Skeletal muscle satellite cell (primary cell): ENCODE data around the gene ACTN1.
"Not testable (repeated sequence)": the region's sequence is repeated elsewhere in the genome, so short reads cannot be mapped to it uniquely, and the experiment has no call there.

Source experiments
- H3K27me3 ChIP-seq: 2 replicates; pipeline ENCODE4 v1.7.0; 2013; ENCODE audit warnings: low read length; ENCODE audit not compliant: control insufficient read depth, insufficient read depth
- H3K36me3 ChIP-seq: 2 replicates; pipeline ENCODE4 v1.7.0; 2013; ENCODE audit warnings: mild to moderate bottlenecking, control low read depth, low read length; ENCODE audit not compliant: insufficient read depth
- H3K4me1 ChIP-seq: 2 replicates; pipeline ENCODE4 v1.7.0; 2013; ENCODE audit warnings: low read length; ENCODE audit not compliant: control insufficient read depth, insufficient read depth
- H3K4me2 ChIP-seq: 2 replicates; pipeline ENCODE4 v1.7.0; 2013; ENCODE audit warnings: mild to moderate bottlenecking, low read length
- H3K4me3 ChIP-seq: 2 replicates; pipeline ENCODE4 v1.7.0; 2013; ENCODE audit warnings: low read length
- H3K9ac ChIP-seq: 2 replicates; pipeline ENCODE4 v1.7.0; 2013; ENCODE audit warnings: mild to moderate bottlenecking, low read depth, low read length, moderate library complexity
- H3K9me3 ChIP-seq: replicated peaks from 2 replicates; pipeline ENCODE4 v1.7.0; 2013; ENCODE audit warnings: mild to moderate bottlenecking, control low read depth, low read length

Gene ACTN1

GRCh38 chr14:68860771-68861170 lies 118.3 kb downstream of the ACTN1 start:
- Histone ChIP-seq H3K4me3 (no peak overlapping the region), H3K9ac (no peak overlapping the region), H3K36me3 (peaks cover 25% of the 10 kb centered on the region), H3K27me3 (no peaks in the 10 kb centered on the region), H3K9me3 (peaks cover 4% of the 10 kb centered on the region), H3K4me2 (no peak overlapping the region), H3K4me1 (no peaks in the 10 kb centered on the region)

- no peaks in the 10 kb centered on the region for H3K27me3 ChIP-seq
- no peaks in the 10 kb centered on the region for H3K4me1 ChIP-seq
- peaks cover 10% of the 10 kb centered on the region for H3K36me3 ChIP-seq
These were observed 121.5 kb downstream of the ACTN1 start for GRCh38 chr14:68857516-68858070.

GRCh38 chr14:68856572-68856971 lies 122.5 kb downstream of the ACTN1 start:
- Histone ChIP-seq H3K27me3 (no peaks in the 10 kb centered on the region), H3K9ac (no peak overlapping the region), H3K36me3 (peaks cover 10% of the 10 kb centered on the region), H3K4me3 (no peak overlapping the region), H3K4me1 (no peaks in the 10 kb centered on the region), H3K4me2 (no peak overlapping the region), H3K9me3 (no peaks in the 10 kb centered on the region)

More at GRCh38 chr14:68857516-68858070, 121.5 kb downstream of the ACTN1 start:
- H3K4me3 ChIP-seq: no peak overlapping the region
- H3K9ac ChIP-seq: no peak overlapping the region
- no peaks in the 10 kb centered on the region for H3K9me3 ChIP-seq
- no peak overlapping the region for H3K4me2 ChIP-seq

- H3K9me3 ChIP-seq: no peaks in the 10 kb centered on the region
- H3K9ac ChIP-seq: no peak overlapping the region
- H3K4me3 ChIP-seq: no peak overlapping the region
- H3K36me3 ChIP-seq: peaks cover 4% of the 10 kb centered on the region
- no peaks in the 10 kb centered on the region for H3K4me1 ChIP-seq
- H3K27me3 ChIP-seq: no peaks in the 10 kb centered on the region
- no peak overlapping the region for H3K4me2 ChIP-seq
These were observed 124.7 kb downstream of the ACTN1 start for GRCh38 chr14:68854421-68854820.

DNA sequence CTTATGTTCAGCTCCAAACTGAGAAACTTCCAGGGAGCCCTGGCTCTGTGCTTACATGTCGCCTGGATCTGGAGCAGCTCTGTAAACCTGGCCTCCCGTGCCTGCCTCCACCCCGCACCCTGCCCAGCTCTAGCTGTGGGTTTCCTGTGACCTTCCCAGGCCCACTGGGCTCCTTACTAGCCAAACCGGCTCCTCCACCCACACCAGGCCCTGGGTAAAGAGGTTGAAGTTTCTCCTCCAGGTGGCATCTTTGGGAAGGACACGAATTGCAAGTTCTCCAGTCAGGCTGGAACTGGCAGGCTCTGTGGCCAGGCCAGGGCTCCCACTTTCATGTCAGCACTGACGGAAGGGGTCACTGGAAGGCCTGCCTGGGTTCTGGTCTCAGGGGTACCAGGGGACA lies 125.4 kb downstream of the ACTN1 start:
- Histone ChIP-seq H3K4me3 (no peak overlapping the region), H3K9me3 (no peaks in the 10 kb centered on the region), H3K9ac (no peak overlapping the region), H3K36me3 (peaks cover 4% of the 10 kb centered on the region), H3K4me1 (no peaks in the 10 kb centered on the region), H3K4me2 (no peak overlapping the region), H3K27me3 (no peaks in the 10 kb centered on the region)

DNA sequence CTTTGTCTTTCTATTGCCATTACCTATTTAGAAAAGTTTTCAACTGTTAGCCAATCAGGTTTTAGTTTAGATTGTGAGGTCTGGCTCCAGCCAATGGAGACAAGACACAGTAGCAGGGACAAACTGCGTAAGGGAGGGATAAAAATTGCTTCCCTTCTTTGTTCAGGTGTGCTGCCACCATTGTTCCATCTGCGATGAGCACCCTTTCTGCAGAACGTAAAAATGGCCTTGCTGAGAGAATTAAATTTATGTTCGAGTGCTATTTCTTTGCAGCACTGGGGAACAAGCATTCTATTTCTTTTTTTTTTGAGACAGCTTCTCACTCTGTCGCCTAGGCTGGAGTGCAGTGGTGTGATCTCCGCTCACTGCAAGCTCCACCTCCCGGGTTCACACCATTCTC lies 126.6 kb downstream of the ACTN1 start:
- not testable (repeated sequence) for H3K36me3 ChIP-seq, H3K9me3 ChIP-seq, H3K4me1 ChIP-seq, H3K4me2 ChIP-seq, H3K9ac ChIP-seq, H3K4me3 ChIP-seq, H3K27me3 ChIP-seq

GRCh38 chr14:68851078-68851477 lies 128.0 kb downstream of the ACTN1 start:
- no peak overlapping the region for H3K4me3 ChIP-seq
- H3K27me3 ChIP-seq: no peaks in the 10 kb centered on the region
- H3K4me1 ChIP-seq: no peaks in the 10 kb centered on the region
- H3K9ac ChIP-seq: no peak overlapping the region
- peaks cover 4% of the 10 kb centered on the region for H3K36me3 ChIP-seq
- no peak overlapping the region for H3K4me2 ChIP-seq
- no peaks in the 10 kb centered on the region for H3K9me3 ChIP-seq

GRCh38 chr14:68849416-68849815 lies 129.7 kb downstream of the ACTN1 start:
- Histone ChIP-seq H3K4me1 (no peaks in the 10 kb centered on the region), H3K27me3 (no peaks in the 10 kb centered on the region), H3K4me2 (no peak overlapping the region), H3K4me3 (no peak overlapping the region), H3K9me3 (no peaks in the 10 kb centered on the region), H3K36me3 (peaks cover 7% of the 10 kb centered on the region), H3K9ac (no peak overlapping the region)

DNA sequence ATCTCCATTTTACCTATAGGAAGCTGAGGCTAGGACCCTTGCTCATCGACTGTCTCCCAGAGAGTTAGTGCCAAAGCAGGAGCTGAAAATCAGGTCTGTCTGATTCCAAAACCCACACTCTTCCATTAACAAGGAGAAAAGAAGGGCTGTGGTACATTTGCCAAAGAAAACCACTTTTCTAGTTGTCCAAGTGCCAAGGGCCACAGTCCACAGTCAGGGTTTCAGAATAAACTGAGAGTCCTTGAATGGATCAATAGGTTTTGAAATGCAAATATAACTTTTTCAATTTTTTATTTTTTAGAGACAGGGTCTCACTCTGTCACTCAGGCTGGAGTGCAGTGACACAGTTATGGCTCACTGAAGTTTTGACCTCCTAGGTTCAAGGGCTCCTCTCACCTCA lies 130.8 kb downstream of the ACTN1 start:
- H3K4me2 ChIP-seq: no peak overlapping the region
- H3K4me3 ChIP-seq: no peak overlapping the region
- no peak overlapping the region for H3K9ac ChIP-seq
- peaks cover 8% of the 10 kb centered on the region for H3K36me3 ChIP-seq
- H3K27me3 ChIP-seq: no peaks in the 10 kb centered on the region
- peaks cover 5% of the 10 kb centered on the region for H3K4me1 ChIP-seq
- no peaks in the 10 kb centered on the region for H3K9me3 ChIP-seq

- H3K4me2 ChIP-seq, H3K27me3 ChIP-seq, H3K36me3 ChIP-seq, H3K9ac ChIP-seq, H3K4me3 ChIP-seq, H3K9me3 ChIP-seq, H3K4me1 ChIP-seq: not testable (repeated sequence)
These were observed 131.5 kb downstream of the ACTN1 start for GRCh38 chr14:68847640-68848039.

DNA sequence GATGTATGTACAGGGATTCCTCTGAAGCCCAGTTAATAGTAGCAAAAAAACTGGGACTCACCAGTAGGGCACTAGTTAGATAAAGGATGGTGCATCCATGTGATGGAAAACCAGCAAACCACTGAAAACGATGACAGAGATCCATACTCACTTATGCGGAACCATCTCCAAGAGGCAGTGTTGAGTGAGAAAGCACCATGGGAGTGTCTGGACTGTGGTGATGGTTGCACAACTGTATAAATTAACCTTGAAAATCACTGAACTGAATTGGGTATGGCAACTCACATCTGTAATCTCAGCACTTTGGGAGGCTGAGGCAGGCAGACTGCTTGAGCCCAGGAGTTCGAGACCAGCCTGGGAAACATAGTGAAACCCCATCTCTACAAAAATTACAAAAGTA lies 132.6 kb downstream of the ACTN1 start:
- no peaks in the 10 kb centered on the region for H3K27me3 ChIP-seq
- H3K4me1 ChIP-seq: peaks cover 10% of the 10 kb centered on the region
- no peak overlapping the region for H3K9ac ChIP-seq
- H3K9me3 ChIP-seq: no peaks in the 10 kb centered on the region
- H3K4me2 ChIP-seq: no peak overlapping the region
- H3K4me3 ChIP-seq: no peak overlapping the region
- peaks cover 8% of the 10 kb centered on the region for H3K36me3 ChIP-seq

DNA sequence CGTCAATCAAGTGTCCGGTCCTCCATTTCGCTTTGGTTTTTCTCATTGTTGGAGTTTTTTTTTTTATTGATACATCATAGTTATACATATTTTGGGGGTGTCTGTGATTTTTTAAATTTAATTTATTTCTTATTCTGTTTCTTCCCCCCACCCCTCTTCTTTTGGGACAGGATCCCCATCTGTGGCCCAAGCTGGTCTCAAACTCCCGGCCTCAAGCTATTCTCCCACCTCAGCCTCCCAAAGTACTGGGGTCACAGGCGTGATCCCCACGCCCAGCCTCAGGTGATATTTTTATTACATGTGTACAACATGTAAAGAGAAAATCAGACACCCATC lies 134.9 kb downstream of the ACTN1 start:
- Histone ChIP-seq H3K36me3 (peaks cover 11% of the 10 kb centered on the region), H3K4me3 (no peak overlapping the region), H3K4me1 (peaks cover 22% of the 10 kb centered on the region), H3K27me3 (no peaks in the 10 kb centered on the region), H3K4me2 (peak overlapping the region; percentile 77), H3K9me3 (no peaks in the 10 kb centered on the region), H3K9ac (no peak overlapping the region)
